Smooth muscle cell (in vitro differentiated cells): ENCODE results near the gene PPM1E. TPM values are rescaled to one million over a fixed set of nuclear protein-coding genes. Genes with fewer than 3 reads are reported as not detected.

Experiments
- DNase-seq: peaks from one replicate; lab custom pipeline; 2025; ENCODE audit not compliant: unreplicated experiment; lab: John Stamatoyannopoulos, UW
- H2AFZ ChIP-seq: fragments of 200-600 bp; sonication (generic); 2 replicates; pipeline ENCODE4 v1.6.0; 2016; ENCODE audit warnings: antibody characterized with exemption, low read depth, mild to moderate bottlenecking
- H3F3A ChIP-seq: fragments of 200-600 bp; sonication (generic); 2 replicates; pipeline ENCODE4 v1.6.0; 2017; ENCODE audit warnings: antibody characterized with exemption, low read depth
- H3K27ac ChIP-seq: fragments of 200-600 bp; sonication (generic); 2 replicates; pipeline ENCODE4 v1.5.1; 2016; ENCODE audit warnings: low read depth, mild to moderate bottlenecking
- H3K27me3 ChIP-seq: fragments of 200-600 bp; sonication (generic); 2 replicates; pipeline ENCODE4 v1.6.1; 2016; ENCODE audit warnings: low read depth, mild to moderate bottlenecking
- H3K36me3 ChIP-seq: fragments of 200-600 bp; sonication (generic); 2 replicates; pipeline ENCODE4 v1.5.1; 2016; ENCODE audit warnings: low read depth
- H3K4me1 ChIP-seq: fragments of 200-600 bp; sonication (generic); 2 replicates; pipeline ENCODE4 v1.5.1; 2016; ENCODE audit warnings: low read depth
- H3K4me2 ChIP-seq: fragments of 200-600 bp; sonication (generic); 2 replicates; pipeline ENCODE4 v1.6.0; 2016; ENCODE audit warnings: mild to moderate bottlenecking
- H3K4me3 ChIP-seq: fragments of 200-600 bp; sonication (generic); 2 replicates; pipeline ENCODE4 v1.5.1; 2016; ENCODE audit warnings: mild to moderate bottlenecking
- H3K79me2 ChIP-seq: fragments of 200-600 bp; sonication (generic); 2 replicates; pipeline ENCODE4 v1.6.0; 2016; ENCODE audit warnings: low read depth, mild to moderate bottlenecking
- H3K9ac ChIP-seq: fragments of 200-600 bp; sonication (generic); 2 replicates; pipeline ENCODE4 v1.6.0; 2016; ENCODE audit warnings: low read depth
- H3K9me3 ChIP-seq: fragments of 200-600 bp; sonication (generic); replicated peaks from 2 replicates; pipeline ENCODE4 v1.5.1; 2016; ENCODE audit warnings: low read depth
- H4K20me1 ChIP-seq: fragments of 200-600 bp; sonication (generic); 2 replicates; pipeline ENCODE4 v1.6.0; 2016; ENCODE audit warnings: low read depth
- CTCF ChIP-seq: fragments of 200-600 bp; sonication (generic); IDR thresholded peaks from 2 replicates; pipeline ENCODE4 v1.5.1; 2017; ENCODE audit warnings: borderline replicate concordance, mild to moderate bottlenecking, antibody characterized with exemption; ENCODE audit not compliant: insufficient read depth, poor library complexity, severe bottlenecking
- WGBS: methylation state at CpG from one replicate; pipeline ENCODE4 v1.1.7; 2016; ENCODE audit warnings: low lambda C conversion rate; 5-methylcytosine and 5-hydroxymethylcytosine counted together
- polyA plus RNA-seq: library from polyadenylated mRNA; unstranded; fragments of >200 nt; fragmentation: Nextera tagmentation; extraction: Ambion mirVana; gene quantifications from 2 replicates; pipeline ENCODE4 v1.2.1, GENCODE V29; 2016
- total RNA-seq: library from RNA; depleted of rRNA; stranded (reverse); fragments of >200 nt; gene quantifications from 2 replicates; pipeline ENCODE4 v1.2.3, GENCODE V29; 2014

The PPM1E gene
- total and polyA plus RNA-seq, 2 experiments from 2014 or later, result 0.29 to 0.72 TPM

- WGBS, result 92% methylated on average over 2 of the region's 2 CpGs
- H3K79me2 ChIP-seq, result no peaks in the 10 kb centered on the region
- H3K36me3 ChIP-seq, result no peaks in the 10 kb centered on the region
- DNase-seq, result no peak
- H3K27me3 ChIP-seq, result no peaks in the 10 kb centered on the region
- H3K4me2 ChIP-seq, result no peak overlapping the region
- H4K20me1 ChIP-seq, result no peaks in the 10 kb centered on the region
- H3F3A ChIP-seq, result no peaks in the 10 kb centered on the region
- no peak overlapping the region for H3K4me3 ChIP-seq
- H3K4me1 ChIP-seq, result no peaks in the 10 kb centered on the region
- H3K9ac ChIP-seq, result no peak overlapping the region
- H3K9me3 ChIP-seq, result no peaks in the 10 kb centered on the region
- H3K27ac ChIP-seq, result no peak overlapping the region
- TF ChIP-seq CTCF, result no peak
- H2AFZ ChIP-seq, result no peak overlapping the region
Observed at GRCh38 chr17:59008737-59009136, 253.1 kb downstream of the PPM1E start.

- no peak overlapping the region for H3K27ac ChIP-seq
- no peaks in the 10 kb centered on the region for H3F3A ChIP-seq
- H3K9me3 ChIP-seq, result no peaks in the 10 kb centered on the region
- no peaks in the 10 kb centered on the region for H4K20me1 ChIP-seq
- no peak for DNase-seq
- H3K36me3 ChIP-seq, result no peaks in the 10 kb centered on the region
- H3K4me2 ChIP-seq, result no peak overlapping the region
- H3K9ac ChIP-seq, result no peak overlapping the region
- no peak overlapping the region for H3K4me3 ChIP-seq
- no peak overlapping the region for H2AFZ ChIP-seq
- WGBS, result 93% methylated on average over 2 of the region's 2 CpGs
- no peaks in the 10 kb centered on the region for H3K27me3 ChIP-seq
- H3K79me2 ChIP-seq, result no peaks in the 10 kb centered on the region
- no peaks in the 10 kb centered on the region for H3K4me1 ChIP-seq
- no peak for TF ChIP-seq CTCF
Observed at GRCh38 chr17:59010026-59010425, 254.4 kb downstream of the PPM1E start.

GRCh38 chr17:59011975-59012374, 256.3 kb downstream of the PPM1E start:
- TF ChIP-seq CTCF, result no peak
- Histone ChIP-seq H3K27me3 (no peaks in the 10 kb centered on the region), H3K79me2 (no peaks in the 10 kb centered on the region), H3K4me1 (no peaks in the 10 kb centered on the region), H4K20me1 (no peaks in the 10 kb centered on the region), H3K27ac (no peak overlapping the region), H3K9me3 (no peaks in the 10 kb centered on the region), H3K36me3 (no peaks in the 10 kb centered on the region), H2AFZ (no peak overlapping the region), H3K4me2 (no peak overlapping the region), H3K4me3 (no peak overlapping the region), H3K9ac (no peak overlapping the region), H3F3A (no peaks in the 10 kb centered on the region)
- no peak for DNase-seq
- 96% methylated on average over 2 of the region's 2 CpGs for WGBS

GRCh38 chr17:59018019-59018418, 262.4 kb downstream of the PPM1E start:
- no peak overlapping the region for H3K4me3 ChIP-seq
- DNase-seq, result no peak
- no peaks in the 10 kb centered on the region for H3F3A ChIP-seq
- H3K4me2 ChIP-seq, result no peak overlapping the region
- no peak overlapping the region for H3K9ac ChIP-seq
- no peak overlapping the region for H2AFZ ChIP-seq
- H3K27ac ChIP-seq, result no peak overlapping the region
- H3K27me3 ChIP-seq, result no peaks in the 10 kb centered on the region
- no peak for TF ChIP-seq CTCF
- H3K36me3 ChIP-seq, result no peaks in the 10 kb centered on the region
- H4K20me1 ChIP-seq, result no peaks in the 10 kb centered on the region
- H3K4me1 ChIP-seq, result no peaks in the 10 kb centered on the region
- no peaks in the 10 kb centered on the region for H3K79me2 ChIP-seq
- 100% methylated on average over 1 of the region's 1 CpG for WGBS
- no peaks in the 10 kb centered on the region for H3K9me3 ChIP-seq
